ENCODE data around the gene SULT1A2. TPM values are rescaled to one million over a fixed set of nuclear protein-coding genes. Genes with fewer than 3 reads are reported as not detected.

Gene SULT1A2
- total RNA-seq, 4 donors from 2014 or later: 2.4 to 11.8 (median 6.1) TPM; not detected in 1

- H3K4me3 ChIP-seq: no peak overlapping the region
- no peak overlapping the region for H3K27ac ChIP-seq
- peaks cover 0 to 6% (median 0%) of the 10 kb centered on the region in 3 donors for H3K36me3 ChIP-seq
- DNase-seq (ENCODE audit: low spot score in 2 of 2): no peak
- no peaks in the 10 kb centered on the region for H3K27me3 ChIP-seq
- TF ChIP-seq CTCF (IDR thresholded peaks at IDR 0.05): no peak
- peaks cover 0 to 18% (median 0%) of the 10 kb centered on the region in 4 donors for H3K4me1 ChIP-seq
- WGBS, 2 donors: 88 to 93% methylated on average over 8 of the region's 8 CpGs
- H3K9me3 ChIP-seq: no peaks in the 10 kb centered on the region
Measured at GRCh38 chr16:28575446-28576109, 21.3 kb downstream of the SULT1A2 start.

GRCh38 chr16:28574925-28575324 is 21.9 kb downstream of the SULT1A2 start:
- Histone ChIP-seq H3K9me3 (no peaks in the 10 kb centered on the region), H3K36me3 (peaks cover 0 to 1% (median 0%) of the 10 kb centered on the region in 3 donors), H3K27me3 (no peaks in the 10 kb centered on the region), H3K4me3 (no peak overlapping the region), H3K4me1 (peaks cover 0 to 18% (median 0%) of the 10 kb centered on the region in 4 donors), H3K27ac (no peak overlapping the region)
- DNase-seq (ENCODE audit: low spot score in 2 of 2): no peak
- TF ChIP-seq EP300 (IDR thresholded peaks at IDR 0.05) (no peak), POLR2A (IDR thresholded peaks at IDR 0.05) (no peak), CTCF (IDR thresholded peaks at IDR 0.05) (no peak)
- 89 to 98% methylated on average over 2 of the region's 2 CpGs for WGBS, 2 donors

- Histone ChIP-seq H3K4me3 (no peak overlapping the region), H3K27ac (no peak overlapping the region), H3K4me1 (peaks cover 0 to 18% (median 0%) of the 10 kb centered on the region in 4 donors), H3K9me3 (no peaks in the 10 kb centered on the region), H3K27me3 (no peaks in the 10 kb centered on the region), H3K36me3 (peaks cover 0 to 5% (median 0%) of the 10 kb centered on the region in 3 donors)
- WGBS, 2 donors: 71 to 83% methylated on average over 17 of the region's 17 CpGs
- DNase-seq (ENCODE audit: low spot score in 2 of 2): no peak
- TF ChIP-seq EP300 (IDR thresholded peaks at IDR 0.05) (no peak), CTCF (IDR thresholded peaks at IDR 0.05) (no peak), POLR2A (IDR thresholded peaks at IDR 0.05) (no peak)
Measured at GRCh38 chr16:28573738-28574718, 22.8 kb downstream of the SULT1A2 start.

- 28 to 37% methylated on average over 15 of the region's 15 CpGs for WGBS, 2 donors
- peak overlapping the region in 1 of 4 donors; percentile 44 for H3K27ac ChIP-seq
- no peak overlapping the region for H3K4me3 ChIP-seq
- no peak for TF ChIP-seq CTCF (IDR thresholded peaks at IDR 0.05)
- peaks cover 0 to 5% (median 0%) of the 10 kb centered on the region in 3 donors for H3K36me3 ChIP-seq
- H3K4me1 ChIP-seq: peaks cover 0 to 18% (median 0%) of the 10 kb centered on the region in 4 donors
- no peaks in the 10 kb centered on the region for H3K27me3 ChIP-seq
- H3K9me3 ChIP-seq: no peaks in the 10 kb centered on the region
- no peak for DNase-seq (ENCODE audit: low spot score in 2 of 2)
Measured at GRCh38 chr16:28572696-28573510, 23.9 kb downstream of the SULT1A2 start.

All from tibial nerve (tissue), 4 donors.